Measurements from ENCODE around the gene KRT28. TPM values are rescaled to one million over a fixed set of nuclear protein-coding genes. Genes with fewer than 3 reads are reported as not detected.

KRT28 gene
- total RNA-seq, 1 donor from 2014 or later, result not detected

GRCh38 chr17:40819528-40820125, 19.9 kb upstream of the KRT28 start:
- H2AFZ ChIP-seq (replicated peaks), result peak overlapping the region; percentile 60
- peaks cover 17% of the 10 kb centered on the region for H3K79me2 ChIP-seq (ENCODE audit: low read depth)
- Mint-ChIP-seq H3K4me1 (peaks cover 19% of the 10 kb centered on the region), H3K9me3 (no peaks in the 10 kb centered on the region), H3K27me3 (ENCODE audit: insufficient read depth, low read depth) (peaks cover 3% of the 10 kb centered on the region), H3K36me3 (peaks cover 3% of the 10 kb centered on the region), H3K27ac (peak overlapping the region; percentile 78), H3K4me3 (peak overlapping the region; percentile 90)
- no peak overlapping the region for H3K27ac ChIP-seq
- H3K27me3 ChIP-seq, result peaks cover 34% of the 10 kb centered on the region
- peaks cover 4% of the 10 kb centered on the region for H3K4me1 ChIP-seq
- H3K9me3 ChIP-seq (ENCODE audit: low read depth), result no peaks in the 10 kb centered on the region
- H3K36me3 ChIP-seq, result no peaks in the 10 kb centered on the region
- H4K20me1 ChIP-seq (ENCODE audit: low read depth), result no peaks in the 10 kb centered on the region
- H3K9ac ChIP-seq, result no peak overlapping the region
- H3K4me2 ChIP-seq, result peak overlapping the region; percentile 76
- peak overlapping the region; percentile 78 for H3K4me3 ChIP-seq
- DNase-seq (ENCODE audit: low spot score), result no peak
- TF ChIP-seq EZH2phosphoT487 (IDR thresholded peaks at IDR 0.05) (no peak), CTCF (IDR thresholded peaks at IDR 0.05) (no peak), EZH2 (IDR thresholded peaks at IDR 0.05) (no peak)
- peaks cover 29% of the 10 kb centered on the region for H3F3A ChIP-seq (ENCODE audit: low read depth)

- Histone ChIP-seq H3K27ac (no peak overlapping the region), H3K36me3 (no peaks in the 10 kb centered on the region), H3K4me1 (peaks cover 4% of the 10 kb centered on the region), H3F3A (ENCODE audit: low read depth) (peaks cover 29% of the 10 kb centered on the region), H3K4me3 (peak overlapping the region; percentile 78), H3K4me2 (peak overlapping the region; percentile 89), H3K27me3 (peaks cover 33% of the 10 kb centered on the region), H3K9ac (peak overlapping the region; percentile 59), H2AFZ (replicated peaks) (peak overlapping the region; percentile 90), H3K9me3 (ENCODE audit: low read depth) (no peaks in the 10 kb centered on the region), H4K20me1 (ENCODE audit: low read depth) (no peaks in the 10 kb centered on the region), H3K79me2 (ENCODE audit: low read depth) (peaks cover 17% of the 10 kb centered on the region)
- H3K36me3 Mint-ChIP-seq, result peaks cover 3% of the 10 kb centered on the region
- peak; percentile 93 for DNase-seq (ENCODE audit: low spot score)
- peak overlapping the region; percentile 90 for H3K4me3 Mint-ChIP-seq
- H3K27ac Mint-ChIP-seq, result peak overlapping the region; percentile 78
- H3K27me3 Mint-ChIP-seq (ENCODE audit: insufficient read depth, low read depth), result peaks cover 3% of the 10 kb centered on the region
- peaks cover 19% of the 10 kb centered on the region for H3K4me1 Mint-ChIP-seq
- H3K9me3 Mint-ChIP-seq, result no peaks in the 10 kb centered on the region
- TF ChIP-seq EZH2 (IDR thresholded peaks at IDR 0.05) (no peak), EZH2phosphoT487 (IDR thresholded peaks at IDR 0.05) (no peak), CTCF (IDR thresholded peaks at IDR 0.05) (no peak)
Observed at GRCh38 chr17:40818733-40819527, 19.2 kb upstream of the KRT28 start.

GRCh38 chr17:40818343-40818732, 18.6 kb upstream of the KRT28 start:
- Mint-ChIP-seq H3K36me3 (peaks cover 3% of the 10 kb centered on the region), H3K4me1 (peaks cover 19% of the 10 kb centered on the region), H3K4me3 (peak overlapping the region; percentile 88), H3K27me3 (ENCODE audit: insufficient read depth, low read depth) (peaks cover 3% of the 10 kb centered on the region), H3K9me3 (no peaks in the 10 kb centered on the region), H3K27ac (peak overlapping the region; percentile 69)
- TF ChIP-seq CTCF (IDR thresholded peaks at IDR 0.05) (no peak), EZH2 (IDR thresholded peaks at IDR 0.05) (no peak), EZH2phosphoT487 (IDR thresholded peaks at IDR 0.05) (no peak)
- H3F3A ChIP-seq (ENCODE audit: low read depth), result peaks cover 29% of the 10 kb centered on the region
- no peaks in the 10 kb centered on the region for H3K36me3 ChIP-seq
- peaks cover 17% of the 10 kb centered on the region for H3K79me2 ChIP-seq (ENCODE audit: low read depth)
- H4K20me1 ChIP-seq (ENCODE audit: low read depth), result no peaks in the 10 kb centered on the region
- no peak overlapping the region for H3K27ac ChIP-seq
- DNase-seq (ENCODE audit: low spot score), result no peak
- peaks cover 4% of the 10 kb centered on the region for H3K4me1 ChIP-seq
- H2AFZ ChIP-seq (replicated peaks), result peak overlapping the region; percentile 90
- peak overlapping the region; percentile 78 for H3K4me3 ChIP-seq
- peak overlapping the region; percentile 89 for H3K4me2 ChIP-seq
- H3K9ac ChIP-seq, result peak overlapping the region; percentile 59
- peaks cover 36% of the 10 kb centered on the region for H3K27me3 ChIP-seq
- no peaks in the 10 kb centered on the region for H3K9me3 ChIP-seq (ENCODE audit: low read depth)

Data from neural progenitor cell (in vitro differentiated cells).